Parathyroid adenoma (tissue), 2 donors: ENCODE data around the gene GDF10.

Experiments
- H2AFZ ChIP-seq: fragments of 300-600 bp; sonication (generic); one replicate; pipeline ENCODE4 v1.7.0; 2017; ENCODE audit warnings: antibody characterized with exemption, mild to moderate bottlenecking
- H3K27ac ChIP-seq: fragments of 300-600 bp; sonication (generic); one replicate; pipeline ENCODE4 v1.7.0; 2017
- H3K27me3 ChIP-seq: fragments of 300-600 bp; sonication (generic); one replicate; pipeline ENCODE4 v1.7.0; 2017; ENCODE audit warnings: low read length; ENCODE audit not compliant: control insufficient read depth, insufficient read depth
- H3K36me3 ChIP-seq: fragments of 300-600 bp; sonication (generic); one replicate; pipeline ENCODE4 v1.7.0; 2017; ENCODE audit warnings: low read length; ENCODE audit not compliant: control insufficient read depth, insufficient read depth
- H3K4me1 ChIP-seq: fragments of 300-600 bp; sonication (generic); one replicate; pipeline ENCODE4 v1.7.0; 2017; ENCODE audit warnings: control low read depth
- H3K4me2 ChIP-seq: fragments of 300-600 bp; sonication (generic); one replicate; pipeline ENCODE4 v1.7.0; 2017; ENCODE audit warnings: low read length
- H3K4me3 ChIP-seq: fragments of 300-600 bp; sonication (generic); one replicate; pipeline ENCODE4 v1.7.0; 2017; ENCODE audit warnings: low read depth, low read length
- H3K79me2 ChIP-seq: fragments of 300-600 bp; sonication (generic); one replicate; pipeline ENCODE4 v1.7.0; 2017; ENCODE audit warnings: control low read depth
- H3K9ac ChIP-seq: fragments of 300-600 bp; sonication (generic); one replicate; pipeline ENCODE4 v1.7.0; 2017; ENCODE audit warnings: mild to moderate bottlenecking
- H3K9me3 ChIP-seq: fragments of 300-600 bp; sonication (generic); one replicate; pipeline ENCODE4 v1.7.0; 2017; ENCODE audit warnings: low read length; ENCODE audit not compliant: control insufficient read depth
- TF ChIP-seq, protein P1 (sequence below): fragments of 300-600 bp; sonication (generic); IDR thresholded peaks from one replicate; pipeline ENCODE4 v1.7.0; 2017; ENCODE audit warnings: antibody characterized with exemption, mild to moderate bottlenecking
- donor health status: primary hyperparathyroidism.

The GDF10 gene

DNA sequence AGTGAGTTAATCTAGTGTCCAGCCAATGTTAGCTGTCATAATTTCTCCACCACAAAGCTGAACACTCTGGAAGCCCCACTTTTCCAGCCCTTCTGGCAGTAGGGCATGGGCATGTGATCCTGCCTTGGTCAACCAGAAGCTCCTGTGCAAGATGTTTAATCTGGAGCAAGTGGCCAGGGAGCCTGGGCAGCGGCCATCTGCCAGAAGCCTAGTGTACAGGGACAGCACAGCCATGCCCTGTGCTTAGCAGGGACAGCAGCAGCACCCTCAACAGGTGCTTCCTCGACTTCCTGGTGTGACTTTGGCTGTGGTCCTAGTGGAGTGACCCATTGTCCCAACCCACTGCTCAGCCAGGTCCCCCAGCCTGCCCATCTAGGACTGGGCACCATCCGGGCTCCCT is 58.5 kb downstream of the GDF10 start:
- H3K27me3 ChIP-seq = no peaks in the 10 kb centered on the region

DNA sequence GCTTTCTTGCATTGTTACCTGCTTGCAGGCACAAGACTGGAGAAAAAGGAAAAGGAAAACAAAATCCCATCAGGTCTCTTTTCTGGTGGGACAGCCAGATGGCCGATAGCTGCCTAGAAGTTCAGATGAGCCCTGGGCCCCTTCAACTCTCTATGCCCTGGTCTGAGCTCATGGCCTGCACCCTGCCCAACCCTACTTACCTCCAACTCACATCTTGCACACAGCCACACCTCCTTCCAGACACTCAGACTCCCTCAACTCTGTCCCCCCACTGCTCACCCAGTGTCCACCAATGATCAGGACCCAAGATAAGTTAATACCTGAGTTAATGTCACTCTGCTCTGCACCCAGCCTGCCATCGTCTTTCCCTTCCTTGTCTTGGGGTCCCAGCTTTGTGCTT is 59.1 kb downstream of the GDF10 start:
- Histone ChIP-seq H3K9me3 (no peaks in the 10 kb centered on the region), H3K4me1 (peaks cover 2% of the 10 kb centered on the region), H3K79me2 (no peaks in the 10 kb centered on the region), H3K4me2 (no peak overlapping the region), H2AFZ (no peak overlapping the region), H3K9ac (no peak overlapping the region), H3K27ac (no peak overlapping the region), H3K36me3 (no peaks in the 10 kb centered on the region), H3K27me3 (no peaks in the 10 kb centered on the region), H3K4me3 (no peak overlapping the region)
- TF ChIP-seq, protein P1, sequence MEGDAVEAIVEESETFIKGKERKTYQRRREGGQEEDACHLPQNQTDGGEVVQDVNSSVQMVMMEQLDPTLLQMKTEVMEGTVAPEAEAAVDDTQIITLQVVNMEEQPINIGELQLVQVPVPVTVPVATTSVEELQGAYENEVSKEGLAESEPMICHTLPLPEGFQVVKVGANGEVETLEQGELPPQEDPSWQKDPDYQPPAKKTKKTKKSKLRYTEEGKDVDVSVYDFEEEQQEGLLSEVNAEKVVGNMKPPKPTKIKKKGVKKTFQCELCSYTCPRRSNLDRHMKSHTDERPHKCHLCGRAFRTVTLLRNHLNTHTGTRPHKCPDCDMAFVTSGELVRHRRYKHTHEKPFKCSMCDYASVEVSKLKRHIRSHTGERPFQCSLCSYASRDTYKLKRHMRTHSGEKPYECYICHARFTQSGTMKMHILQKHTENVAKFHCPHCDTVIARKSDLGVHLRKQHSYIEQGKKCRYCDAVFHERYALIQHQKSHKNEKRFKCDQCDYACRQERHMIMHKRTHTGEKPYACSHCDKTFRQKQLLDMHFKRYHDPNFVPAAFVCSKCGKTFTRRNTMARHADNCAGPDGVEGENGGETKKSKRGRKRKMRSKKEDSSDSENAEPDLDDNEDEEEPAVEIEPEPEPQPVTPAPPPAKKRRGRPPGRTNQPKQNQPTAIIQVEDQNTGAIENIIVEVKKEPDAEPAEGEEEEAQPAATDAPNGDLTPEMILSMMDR = no peak

More for the DNA sequence above, 58.5 kb downstream of the GDF10 start:
- H3K27ac ChIP-seq = no peak overlapping the region
- TF ChIP-seq, protein P1 = no peak
- H3K79me2 ChIP-seq = no peaks in the 10 kb centered on the region
- H3K9me3 ChIP-seq = no peaks in the 10 kb centered on the region
- no peak overlapping the region for H3K9ac ChIP-seq
- H3K4me3 ChIP-seq = no peak overlapping the region
- H2AFZ ChIP-seq = no peak overlapping the region
- no peak overlapping the region for H3K4me2 ChIP-seq
- no peaks in the 10 kb centered on the region for H3K36me3 ChIP-seq
- peaks cover 2% of the 10 kb centered on the region for H3K4me1 ChIP-seq

DNA sequence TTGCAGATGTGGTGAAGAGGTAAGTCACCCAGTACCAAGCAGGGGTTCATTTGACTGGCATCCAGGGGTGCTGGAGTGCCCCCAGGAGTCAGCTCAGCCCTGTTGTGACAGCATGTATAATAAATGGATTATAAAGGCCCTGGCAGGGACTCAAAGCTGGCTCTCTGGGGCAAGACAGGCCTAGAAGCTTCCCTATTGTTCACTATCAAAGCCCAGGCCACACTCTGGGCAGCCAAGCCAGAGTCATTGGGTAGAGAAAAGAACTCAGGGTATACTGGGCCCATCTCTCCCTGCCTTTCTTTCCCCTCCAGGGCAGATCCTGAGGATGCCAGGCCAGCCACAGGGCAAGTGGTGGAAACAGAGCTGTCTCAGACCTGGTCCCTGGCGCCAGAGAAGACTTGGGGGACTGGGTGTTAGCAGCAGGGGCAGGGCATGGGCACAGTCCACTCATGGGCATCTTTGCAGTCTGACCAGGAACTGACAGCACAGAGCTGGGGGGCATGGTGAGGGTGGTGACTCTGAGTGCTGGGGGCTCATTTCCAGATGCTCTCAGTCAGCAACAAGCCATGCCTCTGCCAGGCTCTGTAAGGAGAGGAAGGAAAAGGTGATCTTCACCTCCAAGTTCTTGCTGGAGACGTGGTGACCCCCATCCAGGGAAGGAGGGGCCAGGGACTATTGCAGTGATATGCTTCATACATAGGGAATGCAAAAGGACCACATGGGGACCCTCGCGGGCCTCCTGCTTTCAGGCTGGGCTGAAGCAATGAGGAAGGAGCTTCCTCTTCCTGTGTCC is 59.8 kb downstream of the GDF10 start:
- no peaks in the 10 kb centered on the region for H3K36me3 ChIP-seq
- H2AFZ ChIP-seq = no peak overlapping the region
- H3K4me3 ChIP-seq = no peak overlapping the region
- no peak overlapping the region for H3K9ac ChIP-seq
- no peaks in the 10 kb centered on the region for H3K27me3 ChIP-seq
- H3K4me1 ChIP-seq = peaks cover 2% of the 10 kb centered on the region
- TF ChIP-seq, protein P1 = no peak
- H3K9me3 ChIP-seq = no peaks in the 10 kb centered on the region
- no peak overlapping the region for H3K27ac ChIP-seq
- H3K79me2 ChIP-seq = no peaks in the 10 kb centered on the region
- no peak overlapping the region for H3K4me2 ChIP-seq

DNA sequence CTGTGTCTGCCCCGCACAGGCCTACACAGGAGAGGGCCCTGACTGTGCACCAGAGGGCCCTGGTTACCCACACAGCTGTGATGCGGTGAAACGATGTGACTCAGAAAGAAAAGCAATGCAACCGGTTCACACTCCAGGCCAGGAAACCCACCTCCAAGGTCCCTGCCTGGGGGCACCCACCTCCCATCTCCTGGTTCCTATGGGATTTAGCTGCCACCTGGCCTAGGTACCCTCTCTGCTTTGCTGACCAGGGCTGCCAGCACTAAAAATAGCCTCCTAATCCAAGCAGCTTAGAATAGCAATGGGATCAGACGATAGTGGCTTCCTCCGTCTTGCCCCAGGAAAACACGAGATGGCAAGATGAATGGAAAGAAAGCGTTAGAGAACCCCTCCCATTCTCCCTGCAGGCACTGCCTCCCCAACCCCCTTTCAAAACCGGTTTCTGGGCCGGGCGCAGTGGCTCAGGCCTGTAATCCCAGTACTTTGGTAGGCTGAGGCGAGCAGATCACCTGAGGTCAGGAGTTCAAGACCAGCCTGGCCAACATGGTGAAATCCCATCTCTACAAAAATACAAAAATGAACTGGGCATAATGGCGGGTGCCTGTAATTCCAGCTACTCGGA is 60.5 kb downstream of the GDF10 start:
- Histone ChIP-seq H3K9ac (no peak overlapping the region), H3K27me3 (no peaks in the 10 kb centered on the region), H3K4me3 (no peak overlapping the region), H3K36me3 (no peaks in the 10 kb centered on the region), H3K4me2 (no peak overlapping the region), H2AFZ (no peak overlapping the region), H3K4me1 (peaks cover 2% of the 10 kb centered on the region), H3K9me3 (no peaks in the 10 kb centered on the region), H3K79me2 (no peaks in the 10 kb centered on the region), H3K27ac (no peak overlapping the region)
- TF ChIP-seq, protein P1 = no peak
